Caco-2 (cell line): Measurements from ENCODE around the gene RANBP17. TPM values are rescaled to one million over a fixed set of nuclear protein-coding genes. Genes with fewer than 3 reads are reported as not detected.

Experiments
- BruUV-seq: library from RNA; stranded (reverse); fragments of 400-500 nt; replicated peaks from 2 replicates; lab custom pipeline; 2021; lab: Mats Ljungman, UMichigan
- CTCF ChIA-PET: fragments of 300-600 bp; sonication (Branson Sonifier 250); formaldehyde crosslinking; loops from one replicate; lab custom pipeline; 2022; ENCODE audit warnings: antibody characterized with exemption; lab: Charles Lee
- POLR2A ChIA-PET: fragments of 300-600 bp; sonication (Branson Sonifier 250); formaldehyde crosslinking; loops from one replicate; lab custom pipeline; 2022; ENCODE audit warnings: antibody characterized with exemption; lab: Charles Lee
- DNase-seq, 2 experiments: peaks; one replicate each; pipeline versions ENCODE4 v3.0.0 to v3.0.0-alpha.2; 2020 to 2022
- H3K27me3 ChIP-seq: replicated peaks from 2 replicates; pipeline ENCODE4 v1.6.0; 2011; ENCODE audit warnings: low read length; ENCODE audit not compliant: control insufficient read depth, insufficient read depth
- H3K36me3 ChIP-seq: 2 replicates; pipeline ENCODE4 v1.5.1; 2011; ENCODE audit warnings: low read length; ENCODE audit not compliant: control insufficient read depth, insufficient read depth
- H3K4me1 ChIP-seq: fragments of 250-450 bp; sonication (Bioruptor Pico); 2 replicates; pipeline ENCODE4 v1.5.1; 2020; ENCODE audit warnings: mild to moderate bottlenecking
- H3K4me3 ChIP-seq: 2 replicates; pipeline ENCODE4 v1.5.1; 2011; ENCODE audit warnings: low read depth, mild to moderate bottlenecking, control low read depth, low read length
- H3K9me3 ChIP-seq: fragments of 250-450 bp; sonication (Bioruptor Pico); 2 replicates; pipeline ENCODE4 v1.5.1; 2020; ENCODE audit warnings: mild to moderate bottlenecking, moderate library complexity
- H3K27ac Mint-ChIP-seq: one replicate; pipeline ENCODE4 v1.8.0; 2022; ENCODE audit warnings: mixed read lengths; ENCODE audit not compliant: unreplicated experiment
- H3K27me3 Mint-ChIP-seq: one replicate; pipeline ENCODE4 v1.8.0; 2022; ENCODE audit warnings: mixed read lengths; ENCODE audit not compliant: insufficient read depth, unreplicated experiment
- H3K36me3 Mint-ChIP-seq: one replicate; pipeline ENCODE4 v1.8.0; 2022; ENCODE audit warnings: mild to moderate bottlenecking, mixed read lengths; ENCODE audit not compliant: insufficient read depth, unreplicated experiment
- H3K4me1 Mint-ChIP-seq: one replicate; pipeline ENCODE4 v1.8.0; 2022; ENCODE audit warnings: low read depth, mixed read lengths; ENCODE audit not compliant: unreplicated experiment
- H3K4me3 Mint-ChIP-seq: one replicate; pipeline ENCODE4 v1.8.0; 2022; ENCODE audit warnings: mild to moderate bottlenecking, moderate library complexity, mixed read lengths; ENCODE audit not compliant: unreplicated experiment
- H3K9me3 Mint-ChIP-seq: one replicate; pipeline ENCODE4 v1.8.0; 2022; ENCODE audit warnings: mixed read lengths; ENCODE audit not compliant: unreplicated experiment
- intact Hi-C: fragments of 100-400 bp; cut with micrococcal nuclease; formaldehyde crosslinking; loops from one replicate; pipeline ENCODE4 v1.10.0; 2022; ENCODE audit not compliant: unreplicated experiment
- total RNA-seq: library from RNA; stranded (reverse); gene quantifications from 2 replicates; pipeline ENCODE4 v1.2.3, GENCODE V29; 2022
- TF ChIP-seq, protein P1 (sequence below), 2 experiments: fragments of 200-600 bp in 1 of 2; IDR thresholded peaks; 1 replicate in 1 of 2; 2 replicates in 1 of 2; pipeline versions ENCODE4 v1.5.1 to v1.8.0; 2011 to 2022; ENCODE audit warnings: antibody characterized with exemption in 1 of 2, control low read depth in 1 of 2, inconsistent platforms in 1 of 2, low read depth in 1 of 2, low read length in 1 of 2, mild to moderate bottlenecking in 1 of 2, moderate library complexity in 1 of 2; ENCODE audit not compliant: insufficient read depth in 1 of 2, severe bottlenecking in 1 of 2, unreplicated experiment in 1 of 2

RANBP17 gene
- total RNA-seq, 1 experiment from 2014 or later, result 28.2 TPM

GRCh38 chr5:171312129-171312974 lies 450.5 kb downstream of the RANBP17 start:
- CTCF ChIA-PET, result interaction anchor here (1.3 kb wide), 1 partner anchor 12 kb away, joined by 4 read pairs; no protein-coding TSS in a partner anchor
- H3K36me3 Mint-ChIP-seq, result peaks cover 17% of the 10 kb centered on the region
- TSS peak; percentile 99 for BruUV-seq
- intact Hi-C loops, result no loop called here
- peak; percentile 69 to 71 for DNase-seq
- POLR2A ChIA-PET, result no interaction called here
- Histone ChIP-seq H3K27me3 (no peaks in the 10 kb centered on the region), H3K9me3 (no peaks in the 10 kb centered on the region), H3K4me1 (no peaks in the 10 kb centered on the region), H3K4me3 (peak overlapping the region; percentile 86), H3K36me3 (no peaks in the 10 kb centered on the region)
- TF ChIP-seq, protein P1, sequence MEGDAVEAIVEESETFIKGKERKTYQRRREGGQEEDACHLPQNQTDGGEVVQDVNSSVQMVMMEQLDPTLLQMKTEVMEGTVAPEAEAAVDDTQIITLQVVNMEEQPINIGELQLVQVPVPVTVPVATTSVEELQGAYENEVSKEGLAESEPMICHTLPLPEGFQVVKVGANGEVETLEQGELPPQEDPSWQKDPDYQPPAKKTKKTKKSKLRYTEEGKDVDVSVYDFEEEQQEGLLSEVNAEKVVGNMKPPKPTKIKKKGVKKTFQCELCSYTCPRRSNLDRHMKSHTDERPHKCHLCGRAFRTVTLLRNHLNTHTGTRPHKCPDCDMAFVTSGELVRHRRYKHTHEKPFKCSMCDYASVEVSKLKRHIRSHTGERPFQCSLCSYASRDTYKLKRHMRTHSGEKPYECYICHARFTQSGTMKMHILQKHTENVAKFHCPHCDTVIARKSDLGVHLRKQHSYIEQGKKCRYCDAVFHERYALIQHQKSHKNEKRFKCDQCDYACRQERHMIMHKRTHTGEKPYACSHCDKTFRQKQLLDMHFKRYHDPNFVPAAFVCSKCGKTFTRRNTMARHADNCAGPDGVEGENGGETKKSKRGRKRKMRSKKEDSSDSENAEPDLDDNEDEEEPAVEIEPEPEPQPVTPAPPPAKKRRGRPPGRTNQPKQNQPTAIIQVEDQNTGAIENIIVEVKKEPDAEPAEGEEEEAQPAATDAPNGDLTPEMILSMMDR (IDR thresholded peaks at IDR 0.05; ENCODE audit: insufficient read depth in 1 of 2, low read depth in 1 of 2, low read length in 1 of 2, severe bottlenecking in 1 of 2, unreplicated experiment in 1 of 2), result no peak
- H3K4me3 Mint-ChIP-seq, result peak overlapping the region; percentile 79
- peak overlapping the region; percentile 81 for H3K27ac Mint-ChIP-seq
- no peaks in the 10 kb centered on the region for H3K9me3 Mint-ChIP-seq
- H3K27me3 Mint-ChIP-seq, result peaks cover 2% of the 10 kb centered on the region
- H3K4me1 Mint-ChIP-seq, result peaks cover 10% of the 10 kb centered on the region

- BruUV-seq, result no TSS peak
- ChIA-PET CTCF (interaction anchor here (1.3 kb wide), 1 partner anchor 11 kb away, joined by 4 read pairs; no protein-coding TSS in a partner anchor), POLR2A (interaction anchor here (0.6 kb wide), 1 partner anchor 112 kb away, joined by 8 read pairs; no protein-coding TSS in a partner anchor)
- TF ChIP-seq, protein P1 (IDR thresholded peaks at IDR 0.05; ENCODE audit: insufficient read depth in 1 of 2, low read depth in 1 of 2, low read length in 1 of 2, severe bottlenecking in 1 of 2, unreplicated experiment in 1 of 2), result no peak
- H3K4me1 ChIP-seq, result no peaks in the 10 kb centered on the region
- H3K27me3 Mint-ChIP-seq, result peaks cover 2% of the 10 kb centered on the region
- H3K4me1 Mint-ChIP-seq, result peaks cover 10% of the 10 kb centered on the region
- no peak overlapping the region for H3K4me3 ChIP-seq
- H3K27ac Mint-ChIP-seq, result peak overlapping the region; percentile 81
- H3K36me3 ChIP-seq, result no peaks in the 10 kb centered on the region
- no peak for DNase-seq
- H3K9me3 ChIP-seq, result no peaks in the 10 kb centered on the region
- intact Hi-C loops, result no loop called here
- H3K36me3 Mint-ChIP-seq, result peaks cover 17% of the 10 kb centered on the region
- H3K4me3 Mint-ChIP-seq, result peak overlapping the region; percentile 79
- no peaks in the 10 kb centered on the region for H3K27me3 ChIP-seq
- H3K9me3 Mint-ChIP-seq, result no peaks in the 10 kb centered on the region
Measured at GRCh38 chr5:171313481-171314206, 451.8 kb downstream of the RANBP17 start.

DNA sequence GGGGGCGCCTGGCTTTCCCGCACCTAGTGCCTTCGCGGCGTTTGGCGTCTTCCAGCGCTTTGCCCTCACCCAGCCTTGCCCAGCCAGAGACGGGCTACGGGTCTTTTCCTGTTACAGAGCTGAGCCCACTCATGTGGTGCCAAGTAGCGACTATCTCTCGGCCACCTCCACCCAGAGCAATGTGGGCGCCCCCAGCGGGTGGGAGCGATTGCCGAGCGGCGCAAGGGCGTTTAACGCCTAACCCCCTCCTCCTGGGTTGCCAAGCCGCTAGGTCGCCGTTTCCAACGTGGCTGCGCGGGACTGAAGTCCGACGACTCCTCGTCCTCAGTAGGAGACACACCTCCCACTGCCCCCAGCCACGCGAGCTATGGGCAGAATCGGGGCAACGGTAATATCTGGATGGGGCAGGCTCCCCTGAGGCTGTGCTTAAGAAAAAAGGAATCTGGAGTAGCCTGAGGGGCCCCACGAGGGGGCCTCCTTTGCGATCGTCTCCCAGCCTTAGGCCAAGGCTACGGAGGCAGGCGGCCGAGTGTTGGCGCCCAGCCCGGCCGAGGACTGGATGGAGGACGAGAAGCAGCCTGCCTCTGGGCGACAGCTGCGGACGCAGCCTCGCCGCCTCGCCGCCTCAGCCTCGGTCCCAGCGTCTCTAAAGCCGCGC lies 453.0 kb downstream of the RANBP17 start:
- Mint-ChIP-seq H3K27me3 (peaks cover 2% of the 10 kb centered on the region), H3K36me3 (peaks cover 12% of the 10 kb centered on the region), H3K27ac (no peak overlapping the region), H3K4me1 (peaks cover 10% of the 10 kb centered on the region), H3K4me3 (no peak overlapping the region), H3K9me3 (no peaks in the 10 kb centered on the region)
- DNase-seq, result no peak
- no peak overlapping the region for H3K4me3 ChIP-seq
- POLR2A ChIA-PET, result no interaction called here
- no peaks in the 10 kb centered on the region for H3K27me3 ChIP-seq
- TF ChIP-seq, protein P1 (IDR thresholded peaks at IDR 0.05; ENCODE audit: insufficient read depth in 1 of 2, low read depth in 1 of 2, low read length in 1 of 2, severe bottlenecking in 1 of 2, unreplicated experiment in 1 of 2), result no peak
- H3K36me3 ChIP-seq, result no peaks in the 10 kb centered on the region
- no peaks in the 10 kb centered on the region for H3K9me3 ChIP-seq
- H3K4me1 ChIP-seq, result no peaks in the 10 kb centered on the region
- intact Hi-C loops, result no loop called here
- BruUV-seq, result no TSS peak
- CTCF ChIA-PET, result no interaction called here
